Upper lobe of left lung (tissue), 4 donors: ENCODE measurements around the gene MAPK8IP3.

Source experiments
- CTCF ChIP-seq, 6 experiments: fragments of 450-650 bp in 4 of 6; fragments of 200-600 bp in 2 of 6; sonication (generic) in 2 of 6; IDR thresholded peaks; one replicate each; pipeline ENCODE4 v1.5.1; 2016 to 2019; ENCODE audit warnings: antibody characterized with exemption in 6 of 6
- EP300 ChIP-seq, 4 donors: sonication (generic); formaldehyde crosslinking; IDR thresholded peaks; one replicate each; pipeline ENCODE4 v1.5.1; 2017; ENCODE audit warnings: antibody characterized with exemption in 4 of 4, control low read depth in 2 of 4
- POLR2A ChIP-seq, 4 donors: fragments of 450-650 bp; IDR thresholded peaks; one replicate each; pipeline ENCODE4 v1.5.1; 2016 to 2017; ENCODE audit warnings: antibody characterized with exemption in 4 of 4, mild to moderate bottlenecking in 2 of 4
- POLR2AphosphoS5 ChIP-seq, 2 donors: sonication (generic); formaldehyde crosslinking; IDR thresholded peaks; one replicate each; pipeline ENCODE4 v1.5.1; 2017; ENCODE audit warnings: antibody characterized with exemption in 2 of 2

GRCh38 chr16:1761751-1762150, 55.8 kb downstream of the MAPK8IP3 start:
- TF ChIP-seq POLR2A (IDR thresholded peaks at IDR 0.05) (no peak), CTCF (IDR thresholded peaks at IDR 0.05) (no peak), POLR2AphosphoS5 (IDR thresholded peaks at IDR 0.05) (no peak), EP300 (IDR thresholded peaks at IDR 0.05) (no peak)
